ENCODE data around the gene IRX2. TPM values are rescaled to one million over a fixed set of nuclear protein-coding genes. Genes with fewer than 3 reads are reported as not detected.

Gene IRX2
- total and polyA plus RNA-seq, 2 donors (not counting 3 experiments of a cell fraction or from before 2014, with no cell fraction given) = not detected

GRCh38 chr5:2763533-2763794 is 12.0 kb upstream of the IRX2 start:
- FAIRE-seq = no peak
- ChIA-PET CTCF (no interaction called here), POLR2A (no interaction called here)

More at GRCh38 chr5:2763533-2763794, 12.0 kb upstream of the IRX2 start:
- Histone ChIP-seq H3K9me3 (replicated peaks; ENCODE audit: control insufficient read depth, insufficient read depth, low read length) (peaks cover 2% of the 10 kb centered on the region), H3K9ac (replicated peaks; ENCODE audit: extremely low read depth, insufficient read depth, low read length) (no peak overlapping the region), H3K27me3 (ENCODE audit: control insufficient read depth in 2 of 2, insufficient read depth in 2 of 2, low read length in 2 of 2) (no peaks in the 10 kb centered on the region), H3K4me2 (ENCODE audit: insufficient read depth, low read length) (no peak overlapping the region), H2AFZ (ENCODE audit: low read depth, low read length) (no peak overlapping the region), H3K36me3 (ENCODE audit: control insufficient read depth in 2 of 2, extremely low read depth in 1 of 2, insufficient read depth in 2 of 2, low read length in 2 of 2) (no peaks in the 10 kb centered on the region), H3K4me3 (replicated peaks in 1 of 3; ENCODE audit: insufficient read depth in 1 of 3, low read depth in 1 of 3, low read length in 3 of 3) (no peak overlapping the region), H3K27ac (ENCODE audit: insufficient read depth, low read depth, low read length) (no peak overlapping the region), H3K4me1 (ENCODE audit: control insufficient read depth, extremely low read depth, insufficient read depth, low read length) (no peaks in the 10 kb centered on the region), H3K9me1 (replicated peaks; ENCODE audit: control insufficient read depth, extremely low read depth, insufficient read depth, low read length) (no peaks in the 10 kb centered on the region), H3K79me2 (ENCODE audit: control insufficient read depth, insufficient read depth, low read length) (no peaks in the 10 kb centered on the region), H4K20me1 (replicated peaks; ENCODE audit: control insufficient read depth, extremely low read depth, insufficient read depth, low read length) (no peaks in the 10 kb centered on the region)
- BruUV-seq (replicated peaks) = no TSS peak
- intact Hi-C loops (cut with micrococcal nuclease) = no loop called here
- DNase-seq (ENCODE audit: low read depth, low spot score) = no peak
- TF ChIP-seq GATA2 (IDR thresholded peaks at IDR 0.05; ENCODE audit: insufficient read depth, insufficient read length, low read depth, low read length) = no peak
- TF ChIP-seq POLR2AphosphoS5 (IDR thresholded peaks at IDR 0.05; ENCODE audit: insufficient read depth, low read depth, low read length) = no peak
- TF ChIP-seq MAX (IDR thresholded peaks at IDR 0.05; ENCODE audit: insufficient read depth, insufficient read length) = no peak
- TF ChIP-seq CTCF (IDR thresholded peaks at IDR 0.05; ENCODE audit: extremely low read depth in 1 of 2, insufficient read depth in 1 of 2, low read depth in 1 of 2, low read length in 2 of 2) = no peak
- TF ChIP-seq EZH2 (IDR thresholded peaks at IDR 0.05; ENCODE audit: borderline replicate concordance, low read depth, low read length, severe bottlenecking) = no peak
- TF ChIP-seq JUN (IDR thresholded peaks at IDR 0.05; ENCODE audit: borderline replicate concordance, insufficient read depth, insufficient read length, low read depth) = no peak
- no peak for TF ChIP-seq POLR2A (IDR thresholded peaks at IDR 0.05; ENCODE audit: low read depth, low read length)
- TF ChIP-seq MYC (IDR thresholded peaks at IDR 0.05; ENCODE audit: low read depth, low read length) = no peak
- no peak for TF ChIP-seq FOS (IDR thresholded peaks at IDR 0.05; ENCODE audit: borderline replicate concordance, insufficient read depth, low read length)
- dilution Hi-C loops (cut with MboI; ENCODE audit: extremely low pct_ligation_motif_present, low sequenced_read_pairs) = no loop called here
